Endodermal cell (in vitro differentiated cells): Measurements from ENCODE around the gene OXGR1. TPM values are rescaled to one million over a fixed set of nuclear protein-coding genes. Genes with fewer than 3 reads are reported as not detected.
A peak's percentile ranks its signal among the peaks of the same experiment; 100 is the strongest.

Experiments used
- DNase-seq: peaks from one replicate; pipeline ENCODE4 v3.0.0-alpha.2; 2017
- H3K27ac ChIP-seq: 2 replicates; pipeline ENCODE4 v1.5.1; 2013; ENCODE audit warnings: mild to moderate bottlenecking, low read depth, low read length, moderate library complexity
- H3K27me3 ChIP-seq: 2 replicates; pipeline ENCODE4 v1.6.1; 2013; ENCODE audit warnings: mild to moderate bottlenecking, low read length, moderate library complexity; ENCODE audit not compliant: insufficient read depth, control insufficient read depth, poor library complexity, severe bottlenecking
- H3K36me3 ChIP-seq: 2 replicates; pipeline ENCODE4 v1.7.0; 2013; ENCODE audit warnings: mild to moderate bottlenecking, low read length, moderate library complexity; ENCODE audit not compliant: control insufficient read depth, insufficient read depth
- H3K4me1 ChIP-seq: one replicate; pipeline ENCODE4 v1.7.0; 2013; ENCODE audit warnings: low read length; ENCODE audit not compliant: control insufficient read depth, insufficient read depth
- H3K4me3 ChIP-seq: 2 replicates; pipeline ENCODE4 v1.5.1; 2013; ENCODE audit warnings: mild to moderate bottlenecking, low read length, moderate library complexity
- H3K9ac ChIP-seq: 2 replicates; pipeline ENCODE4 v1.6.1; 2013; ENCODE audit warnings: mild to moderate bottlenecking, low read length, moderate library complexity; ENCODE audit not compliant: poor library complexity, severe bottlenecking; ENCODE audit errors: extremely low read depth
- H3K9me3 ChIP-seq: 2 replicates; pipeline ENCODE4 v1.6.1; 2013; ENCODE audit warnings: mild to moderate bottlenecking, low read length, moderate library complexity; ENCODE audit not compliant: control insufficient read depth
- H3K27ac Mint-ChIP-seq: 2 replicates; pipeline ENCODE4 v1.8.0; 2020; ENCODE audit warnings: mixed read lengths
- H3K27me3 Mint-ChIP-seq: 2 replicates; pipeline ENCODE4 v1.8.0; 2021; ENCODE audit warnings: mild to moderate bottlenecking, mixed read lengths; ENCODE audit not compliant: insufficient read depth
- H3K36me3 Mint-ChIP-seq: 2 replicates; pipeline ENCODE4 v1.8.0; 2020; ENCODE audit warnings: low read depth, mixed read lengths
- H3K4me1 Mint-ChIP-seq: 2 replicates; pipeline ENCODE4 v1.8.0; 2020; ENCODE audit warnings: mixed read lengths
- H3K4me3 Mint-ChIP-seq: 2 replicates; pipeline ENCODE4 v1.8.0; 2020; ENCODE audit warnings: mild to moderate bottlenecking, moderate library complexity, mixed read lengths
- H3K9me3 Mint-ChIP-seq: 2 replicates; pipeline ENCODE4 v1.8.0; 2020; ENCODE audit warnings: mild to moderate bottlenecking, mixed read lengths
- CTCF ChIP-seq: fragments of 200-600 bp; sonication (generic); conservative IDR thresholded peaks from 2 replicates; pipeline ENCODE4 v1.5.0; 2021; ENCODE audit warnings: antibody characterized with exemption, mild to moderate bottlenecking
- WGBS, 2 experiments: methylation state at CpG; one replicate each; pipeline versions ENCODE4 v1.1.5 to v1.1.7; 2013; ENCODE audit warnings: missing lambda C conversion rate in 2 of 2, mixed read lengths in 1 of 2; ENCODE audit not compliant: insufficient coverage in 1 of 2, insufficient read length in 1 of 2; 5-methylcytosine and 5-hydroxymethylcytosine counted together
- total RNA-seq, 2 donors: library from RNA; stranded (reverse); fragmentation: NEBNext Ultra II Directional in 1 of 2; extraction: Animal tissue kit (Norgen Biotek cat#: 25700) in 1 of 2; gene quantifications; 2 replicates in 1 of 2; 3 replicates in 1 of 2; pipeline ENCODE4 v1.2.1, GENCODE V29; 2021

The OXGR1 gene
- total RNA-seq, 2 donors from 2014 or later = 1.4 to 1.6 TPM

- WGBS, 2 experiments = 88 to 93% methylated on average over 2 to 6 of the region's 12 CpGs
- H3K4me1 ChIP-seq = no peaks in the 10 kb centered on the region
- H3K27me3 Mint-ChIP-seq = peaks cover 2% of the 10 kb centered on the region
- no peak overlapping the region for H3K27ac ChIP-seq
- H3K9ac ChIP-seq = no peak overlapping the region
- no peak overlapping the region for H3K4me3 Mint-ChIP-seq
- H3K9me3 ChIP-seq = peaks cover 31% of the 10 kb centered on the region
- no peaks in the 10 kb centered on the region for H3K36me3 Mint-ChIP-seq
- no peaks in the 10 kb centered on the region for H3K36me3 ChIP-seq
- TF ChIP-seq CTCF = peak; percentile 61
- peak; percentile 52 for DNase-seq
- peaks cover 51% of the 10 kb centered on the region for H3K9me3 Mint-ChIP-seq
- H3K27me3 ChIP-seq = no peaks in the 10 kb centered on the region
- no peak overlapping the region for H3K27ac Mint-ChIP-seq
- no peaks in the 10 kb centered on the region for H3K4me1 Mint-ChIP-seq
- H3K4me3 ChIP-seq = peak overlapping the region; percentile 48
Measured at GRCh38 chr13:96967248-96967745, 27.0 kb downstream of the OXGR1 start.

GRCh38 chr13:96966415-96967102 lies 27.7 kb downstream of the OXGR1 start:
- Histone ChIP-seq H3K4me1 (no peaks in the 10 kb centered on the region), H3K27me3 (no peaks in the 10 kb centered on the region), H3K27ac (no peak overlapping the region), H3K36me3 (no peaks in the 10 kb centered on the region), H3K9me3 (peaks cover 31% of the 10 kb centered on the region), H3K9ac (no peak overlapping the region), H3K4me3 (no peak overlapping the region)
- Mint-ChIP-seq H3K27me3 (peaks cover under 1% of the 10 kb centered on the region), H3K4me1 (no peaks in the 10 kb centered on the region), H3K9me3 (peaks cover 51% of the 10 kb centered on the region), H3K4me3 (no peak overlapping the region), H3K36me3 (no peaks in the 10 kb centered on the region), H3K27ac (no peak overlapping the region)
- TF ChIP-seq CTCF = no peak
- WGBS, 2 experiments = 95 to 96% methylated on average over 10 to 12 of the region's 12 CpGs
- DNase-seq = no peak

GRCh38 chr13:96963786-96964475 lies 30.3 kb downstream of the OXGR1 start:
- no peak overlapping the region for H3K4me3 ChIP-seq
- peaks cover 25% of the 10 kb centered on the region for H3K9me3 ChIP-seq
- no peaks in the 10 kb centered on the region for H3K4me1 ChIP-seq
- H3K27ac ChIP-seq = no peak overlapping the region
- Mint-ChIP-seq H3K27ac (no peak overlapping the region), H3K4me3 (no peak overlapping the region), H3K4me1 (no peaks in the 10 kb centered on the region), H3K36me3 (no peaks in the 10 kb centered on the region), H3K9me3 (peaks cover 36% of the 10 kb centered on the region), H3K27me3 (peaks cover 3% of the 10 kb centered on the region)
- no peaks in the 10 kb centered on the region for H3K36me3 ChIP-seq
- no peak overlapping the region for H3K9ac ChIP-seq
- DNase-seq = no peak
- TF ChIP-seq CTCF = no peak
- H3K27me3 ChIP-seq = no peaks in the 10 kb centered on the region
- 89% methylated on average over 2 of the region's 2 CpGs; no CpG with 5 or more reads in 1 of the 2 experiments for WGBS, 2 experiments
